Bronchial epithelial cell (primary cell): ENCODE data around the gene ERO1B. TPM values are rescaled to one million over a fixed set of nuclear protein-coding genes. Genes with fewer than 3 reads are reported as not detected.

Experiments
- DNase-seq: peaks from one replicate; pipeline ENCODE4 v3.0.0-alpha.2; 2010; ENCODE audit warnings: low read depth
- FAIRE-seq: peaks from 2 replicates; lab custom pipeline; 2011; peaks lifted over from hg19 to GRCh38; lab: Jason Lieb, UNC
- H3K27me3 ChIP-seq: 2 replicates; pipeline ENCODE4 v1.5.1; 2011; ENCODE audit warnings: low read length; ENCODE audit not compliant: control insufficient read depth, insufficient read depth
- H3K36me3 ChIP-seq: 2 replicates; pipeline ENCODE4 v1.5.1; 2011; ENCODE audit warnings: low read length; ENCODE audit not compliant: control insufficient read depth, insufficient read depth
- H3K4me3 ChIP-seq: 2 replicates; pipeline ENCODE4 v1.5.1; 2011; ENCODE audit warnings: mild to moderate bottlenecking, low read depth, low read length, control low read depth
- CTCF ChIP-seq: IDR thresholded peaks from 2 replicates; pipeline ENCODE4 v1.5.1; 2011; ENCODE audit warnings: mild to moderate bottlenecking, moderate library complexity, low read length, control low read depth, inconsistent platforms; ENCODE audit not compliant: insufficient read depth, severe bottlenecking
- total RNA-seq: library from RNA; depleted of rRNA; stranded (reverse); fragments of >200 nt; gene quantifications from 2 replicates; pipeline ENCODE4 v1.2.1, GENCODE V29; 2014

ERO1B gene
- total RNA-seq, 1 donor from 2014 or later, result 5.0 TPM

- FAIRE-seq (no peak), DNase-seq (no peak)
- TF ChIP-seq CTCF, result no peak
- no peaks in the 10 kb centered on the region for H3K36me3 ChIP-seq
- H3K4me3 ChIP-seq, result no peak overlapping the region
- H3K27me3 ChIP-seq, result no peaks in the 10 kb centered on the region
Measured at GRCh38 chr1:236222632-236223031, 59.1 kb downstream of the ERO1B start.

GRCh38 chr1:236220473-236220872, 61.3 kb downstream of the ERO1B start:
- no peak overlapping the region for H3K4me3 ChIP-seq
- FAIRE-seq, result no peak

GRCh38 chr1:236214761-236215160, 67.0 kb downstream of the ERO1B start:
- FAIRE-seq (no peak), DNase-seq (no peak)
- TF ChIP-seq CTCF, result no peak
- H3K36me3 ChIP-seq, result no peaks in the 10 kb centered on the region
- no peak overlapping the region for H3K4me3 ChIP-seq
- H3K27me3 ChIP-seq, result no peaks in the 10 kb centered on the region

More at GRCh38 chr1:236220473-236220872, 61.3 kb downstream of the ERO1B start:
- Histone ChIP-seq H3K27me3 (no peaks in the 10 kb centered on the region), H3K36me3 (no peaks in the 10 kb centered on the region)
- DNase-seq, result no peak
- no peak for TF ChIP-seq CTCF

GRCh38 chr1:236213534-236213933, 68.2 kb downstream of the ERO1B start:
- FAIRE-seq (no peak), DNase-seq (no peak)
- Histone ChIP-seq H3K4me3 (no peak overlapping the region), H3K36me3 (no peaks in the 10 kb centered on the region), H3K27me3 (no peaks in the 10 kb centered on the region)
- TF ChIP-seq CTCF, result no peak

- DNase-seq (no peak), FAIRE-seq (no peak)
- no peak for TF ChIP-seq CTCF
- no peaks in the 10 kb centered on the region for H3K27me3 ChIP-seq
- no peak overlapping the region for H3K4me3 ChIP-seq
- no peaks in the 10 kb centered on the region for H3K36me3 ChIP-seq
Measured at GRCh38 chr1:236211815-236212214, 69.9 kb downstream of the ERO1B start.

GRCh38 chr1:236209713-236210112, 72.0 kb downstream of the ERO1B start:
- Histone ChIP-seq H3K36me3 (no peaks in the 10 kb centered on the region), H3K4me3 (no peak overlapping the region), H3K27me3 (no peaks in the 10 kb centered on the region)
- TF ChIP-seq CTCF, result no peak
- DNase-seq, result no peak
- FAIRE-seq, result no peak
